DMS79 treated with DMSO at 0.1 percent for 48 hours (cell line): ENCODE results near the gene SLC8A3.
A peak's percentile ranks its signal among the peaks of the same experiment; 100 is the strongest.
"Not testable (repeated sequence)": the region's sequence is repeated elsewhere in the genome, so short reads cannot be mapped to it uniquely, and the experiment has no call there.

Source experiments
- DNase-seq: peaks from one replicate; lab custom pipeline; 2025; lab: John Stamatoyannopoulos, UW

SLC8A3 gene

GRCh38 chr14:70188659-70189455 lies at the start of gene SLC8A3:
SLC8A3 (minus strand) TSS chr14:70188951; CDS start chr14:70168422, 20,529 bp downstream.
- DNase-seq = peak; percentile 62

GRCh38 chr14:70237710-70238109 lies 49.0 kb upstream of the SLC8A3 start:
- no peak for DNase-seq

- no peak for DNase-seq
Observed at GRCh38 chr14:70234066-70234950, 45.6 kb upstream of the SLC8A3 start.

- not testable (repeated sequence) for DNase-seq
Observed at GRCh38 chr14:70231756-70232544, 43.2 kb upstream of the SLC8A3 start.

GRCh38 chr14:70229877-70230640 lies 41.3 kb upstream of the SLC8A3 start:
- DNase-seq = not testable (repeated sequence)

GRCh38 chr14:70213721-70214282 lies 25.1 kb upstream of the SLC8A3 start:
- no peak for DNase-seq

- DNase-seq = no peak
Observed at GRCh38 chr14:70212752-70213151, 24.0 kb upstream of the SLC8A3 start.

GRCh38 chr14:70208380-70208779 lies 19.6 kb upstream of the SLC8A3 start:
- no peak for DNase-seq

GRCh38 chr14:70203686-70204085 lies 14.9 kb upstream of the SLC8A3 start:
- no peak for DNase-seq

- DNase-seq = no peak
Observed at GRCh38 chr14:70201994-70202393, 13.2 kb upstream of the SLC8A3 start.

GRCh38 chr14:70193396-70193795 lies 4.6 kb upstream of the SLC8A3 start:
- no peak for DNase-seq

GRCh38 chr14:70192915-70193314 lies 4.2 kb upstream of the SLC8A3 start:
- DNase-seq = no peak

- no peak for DNase-seq
Observed at GRCh38 chr14:70190156-70190555, 1.4 kb upstream of the SLC8A3 start.

- DNase-seq = no peak
Observed at GRCh38 chr14:70189456-70190077, 816 bp upstream of the SLC8A3 start.

- no peak for DNase-seq
Observed at GRCh38 chr14:70188322-70188658, 461 bp downstream of the SLC8A3 start.

- peak; percentile 48 for DNase-seq
Observed at GRCh38 chr14:70186900-70187451, 1.8 kb downstream of the SLC8A3 start.

- DNase-seq = no peak
Observed at GRCh38 chr14:70183991-70184390, 4.8 kb downstream of the SLC8A3 start.

GRCh38 chr14:70181276-70181675 lies 7.5 kb downstream of the SLC8A3 start:
- DNase-seq = no peak

GRCh38 chr14:70180718-70181117 lies 8.0 kb downstream of the SLC8A3 start:
- DNase-seq = no peak

GRCh38 chr14:70177081-70177800 lies 11.5 kb downstream of the SLC8A3 start:
- no peak for DNase-seq
